DMS53 treated with DMSO at 0.1 percent for 48 hours (cell line): ENCODE measurements around the gene VARS2.

Experiments used
- DNase-seq: peaks from one replicate; lab custom pipeline; 2025; ENCODE audit not compliant: unreplicated experiment; lab: John Stamatoyannopoulos, UW

VARS2 gene

GRCh38 chr6:30884521-30885480 lies 29.2 kb upstream of the VARS2 start:
- peak; percentile 9 for DNase-seq

GRCh38 chr6:30885481-30885998 lies 28.5 kb upstream of the VARS2 start:
- DNase-seq = peak; percentile 12

- peak; percentile 66 for DNase-seq
Measured at GRCh38 chr6:30885999-30886896, 27.8 kb upstream of the VARS2 start.

GRCh38 chr6:30886897-30887255 lies 27.2 kb upstream of the VARS2 start:
- DNase-seq = no peak

GRCh38 chr6:30887901-30888815 lies 25.9 kb upstream of the VARS2 start:
- DNase-seq = no peak

GRCh38 chr6:30888816-30889495 lies 25.1 kb upstream of the VARS2 start:
- no peak for DNase-seq

- no peak for DNase-seq
Measured at GRCh38 chr6:30889496-30889885, 24.5 kb upstream of the VARS2 start.

GRCh38 chr6:30889921-30890645 lies 24.0 kb upstream of the VARS2 start:
- no peak for DNase-seq

- no peak for DNase-seq
Measured at GRCh38 chr6:30890646-30891449, 23.2 kb upstream of the VARS2 start.

GRCh38 chr6:30891450-30891723 lies 22.7 kb upstream of the VARS2 start:
- DNase-seq = no peak

- no peak for DNase-seq
Measured at GRCh38 chr6:30891816-30892538, 22.1 kb upstream of the VARS2 start.

- no peak for DNase-seq
Measured at GRCh38 chr6:30893001-30893591, 20.9 kb upstream of the VARS2 start.

- no peak for DNase-seq
Measured at GRCh38 chr6:30893666-30894065, 20.4 kb upstream of the VARS2 start.

- DNase-seq = no peak
Measured at GRCh38 chr6:30894381-30894780, 19.7 kb upstream of the VARS2 start.

- no peak for DNase-seq
Measured at GRCh38 chr6:30894935-30895334, 19.1 kb upstream of the VARS2 start.

GRCh38 chr6:30895343-30895742 lies 18.7 kb upstream of the VARS2 start:
- DNase-seq = no peak

- no peak for DNase-seq
Measured at GRCh38 chr6:30896541-30896940, 17.5 kb upstream of the VARS2 start.

GRCh38 chr6:30897882-30898281 lies 16.2 kb upstream of the VARS2 start:
- DNase-seq = no peak
